Measurements from ENCODE around the gene SMARCC1.
"Not testable (repeated sequence)": the region's sequence is repeated elsewhere in the genome, so short reads cannot be mapped to it uniquely, and the experiment has no call there.

DNA sequence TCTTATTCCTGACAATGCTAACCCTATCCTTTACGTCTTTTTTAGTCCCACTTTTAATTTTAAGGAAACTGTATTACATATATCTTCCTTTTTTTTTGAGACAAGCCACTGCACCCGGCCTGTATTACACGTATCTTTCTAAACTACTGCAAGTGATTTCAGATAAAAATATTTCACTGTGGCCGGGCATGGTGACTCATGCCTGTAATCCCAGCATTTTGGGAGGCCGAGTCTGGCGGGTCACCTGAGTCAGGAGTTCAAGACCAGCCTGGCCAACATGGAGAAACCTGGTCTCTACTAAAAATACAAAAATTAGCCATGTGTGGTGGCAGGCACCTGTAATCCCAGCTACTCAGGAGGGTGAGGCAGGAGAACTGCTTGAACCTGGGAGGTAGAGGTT is 38.3 kb downstream of the SMARCC1 start:
- TF ChIP-seq, protein P1, sequence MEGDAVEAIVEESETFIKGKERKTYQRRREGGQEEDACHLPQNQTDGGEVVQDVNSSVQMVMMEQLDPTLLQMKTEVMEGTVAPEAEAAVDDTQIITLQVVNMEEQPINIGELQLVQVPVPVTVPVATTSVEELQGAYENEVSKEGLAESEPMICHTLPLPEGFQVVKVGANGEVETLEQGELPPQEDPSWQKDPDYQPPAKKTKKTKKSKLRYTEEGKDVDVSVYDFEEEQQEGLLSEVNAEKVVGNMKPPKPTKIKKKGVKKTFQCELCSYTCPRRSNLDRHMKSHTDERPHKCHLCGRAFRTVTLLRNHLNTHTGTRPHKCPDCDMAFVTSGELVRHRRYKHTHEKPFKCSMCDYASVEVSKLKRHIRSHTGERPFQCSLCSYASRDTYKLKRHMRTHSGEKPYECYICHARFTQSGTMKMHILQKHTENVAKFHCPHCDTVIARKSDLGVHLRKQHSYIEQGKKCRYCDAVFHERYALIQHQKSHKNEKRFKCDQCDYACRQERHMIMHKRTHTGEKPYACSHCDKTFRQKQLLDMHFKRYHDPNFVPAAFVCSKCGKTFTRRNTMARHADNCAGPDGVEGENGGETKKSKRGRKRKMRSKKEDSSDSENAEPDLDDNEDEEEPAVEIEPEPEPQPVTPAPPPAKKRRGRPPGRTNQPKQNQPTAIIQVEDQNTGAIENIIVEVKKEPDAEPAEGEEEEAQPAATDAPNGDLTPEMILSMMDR (IDR thresholded peaks at IDR 0.05), result not testable (repeated sequence)
- TF ChIP-seq POLR2A (IDR thresholded peaks at IDR 0.05), result not testable (repeated sequence)
